ENCODE measurements around the gene LCE1E.

Gene LCE1E

GRCh38 chr1:152786077-152786476 lies at the start of gene LCE1E:
Gene LCE1E, plus strand, starts transcription at chr1:152786257. Its CDS starts 1,043 bp downstream, at chr1:152787300.
- DNase-seq = no peak

- no peak for DNase-seq
Measured at GRCh38 chr1:152737997-152738396, 48.1 kb upstream of the LCE1E start.

GRCh38 chr1:152739841-152740240 lies 46.2 kb upstream of the LCE1E start:
- no peak for DNase-seq

- no peak for DNase-seq
Measured at GRCh38 chr1:152741656-152742055, 44.4 kb upstream of the LCE1E start.

GRCh38 chr1:152743371-152744145 lies 42.5 kb upstream of the LCE1E start:
- no peak for DNase-seq

GRCh38 chr1:152745289-152745704 lies 40.8 kb upstream of the LCE1E start:
- DNase-seq = no peak

GRCh38 chr1:152745765-152746444 lies 40.2 kb upstream of the LCE1E start:
- no peak for DNase-seq

GRCh38 chr1:152747831-152748230 lies 38.2 kb upstream of the LCE1E start:
- DNase-seq = no peak

GRCh38 chr1:152752225-152752624 lies 33.8 kb upstream of the LCE1E start:
- no peak for DNase-seq

GRCh38 chr1:152753586-152753985 lies 32.5 kb upstream of the LCE1E start:
- no peak for DNase-seq

GRCh38 chr1:152756872-152757271 lies 29.2 kb upstream of the LCE1E start:
- no peak for DNase-seq

- DNase-seq = no peak
Measured at GRCh38 chr1:152757747-152758146, 28.3 kb upstream of the LCE1E start, which contains the start of gene KPRP. Gene KPRP, plus strand, starts transcription at chr1:152758025. Its CDS starts 1,564 bp downstream, at chr1:152759589.

GRCh38 chr1:152758636-152759035 lies 27.4 kb upstream of the LCE1E start:
- DNase-seq = no peak

GRCh38 chr1:152759453-152760173 lies 26.4 kb upstream of the LCE1E start:
- no peak for DNase-seq

- no peak for DNase-seq
Measured at GRCh38 chr1:152760551-152761190, 25.4 kb upstream of the LCE1E start.

- no peak for DNase-seq
Measured at GRCh38 chr1:152761609-152762213, 24.3 kb upstream of the LCE1E start.

GRCh38 chr1:152768847-152769533 lies 17.1 kb upstream of the LCE1E start:
- no peak for DNase-seq

- no peak for DNase-seq
Measured at GRCh38 chr1:152770411-152770810, 15.6 kb upstream of the LCE1E start.

GRCh38 chr1:152774875-152775274 lies 11.2 kb upstream of the LCE1E start, which contains the start of gene LCE1F:
Gene LCE1F, plus strand, starts transcription at chr1:152775140. Its CDS starts 1,232 bp downstream, at chr1:152776372.
- no peak for DNase-seq

GRCh38 chr1:152776361-152776760 lies 9.7 kb upstream of the LCE1E start:
- DNase-seq = no peak

- DNase-seq = no peak
Measured at GRCh38 chr1:152777510-152778137, 8.4 kb upstream of the LCE1E start.

All from stimulated activated CD4-positive, alpha-beta T cell treated with anti-CD3 and anti-CD28 coated beads, Interleukin-1b, Interleukin-23, amount 100 ng/mL, for 48 hours (primary cell).